Endothelial cell of umbilical vein (primary cell): Measurements from ENCODE around the gene NTN4. TPM values are rescaled to one million over a fixed set of nuclear protein-coding genes. Genes with fewer than 3 reads are reported as not detected.

Source experiments
- BruUV-seq: library from RNA; stranded (reverse); fragments of 400-500 nt; replicated peaks from 2 replicates; lab custom pipeline; 2021; lab: Mats Ljungman, UMichigan
- CTCF ChIA-PET: fragments of 300-600, 350-600 bp; sonication (Branson Sonifier 250); formaldehyde crosslinking; loops from one replicate; lab custom pipeline; 2021; ENCODE audit warnings: antibody characterized with exemption, inconsistent platforms; lab: Charles Lee
- POLR2A ChIA-PET: fragments of 300-600, 350-600 bp; sonication (Branson Sonifier 250); formaldehyde crosslinking; loops from one replicate; lab custom pipeline; 2021; ENCODE audit warnings: antibody characterized with exemption, inconsistent platforms; lab: Charles Lee
- DNase-seq: peaks from one replicate; pipeline ENCODE4 v3.0.0-alpha.2; 2011; ENCODE audit warnings: low read depth, low spot score
- FAIRE-seq: peaks from 2 replicates; lab custom pipeline; 2011; peaks lifted over from hg19 to GRCh38; lab: Jason Lieb, UNC
- H2AFZ ChIP-seq: 2 replicates; pipeline ENCODE4 v1.6.0; 2012; ENCODE audit warnings: low read depth, low read length, control low read depth, inconsistent platforms
- H3K27ac ChIP-seq: 2 replicates; pipeline ENCODE4 v1.5.1; 2011; ENCODE audit warnings: low read depth, mild to moderate bottlenecking, control low read depth, low read length, moderate library complexity; ENCODE audit not compliant: insufficient read depth
- H3K27me3 ChIP-seq, 2 experiments: 2 replicates each; pipeline versions ENCODE4 v1.6.0 to v1.6.1; 2011; ENCODE audit warnings: low read length in 2 of 2, mixed read lengths in 1 of 2; ENCODE audit not compliant: control insufficient read depth in 2 of 2, insufficient read depth in 2 of 2
- H3K36me3 ChIP-seq, 2 experiments: 2 replicates in 1 of 2; 3 replicates in 1 of 2; pipeline ENCODE4 v1.5.1; 2011; ENCODE audit warnings: low read length in 2 of 2, mild to moderate bottlenecking in 1 of 2, moderate library complexity in 1 of 2; ENCODE audit not compliant: control insufficient read depth in 2 of 2, insufficient read depth in 2 of 2; ENCODE audit errors: extremely low read depth in 1 of 2
- H3K4me1 ChIP-seq: 3 replicates; pipeline ENCODE4 v1.5.1; 2011; ENCODE audit warnings: mild to moderate bottlenecking, low read length; ENCODE audit not compliant: control insufficient read depth, insufficient read depth; ENCODE audit errors: extremely low read depth
- H3K4me2 ChIP-seq: 2 replicates; pipeline ENCODE4 v1.6.1; 2011; ENCODE audit warnings: low read length, control low read depth, mixed read lengths; ENCODE audit not compliant: insufficient read depth
- H3K4me3 ChIP-seq, 3 experiments: fragments of 200-600 bp in 1 of 3; sonication (generic), shearing (Covaris generic) in 1 of 3; replicated peaks in 1 of 3; 2 replicates each; pipeline ENCODE4 v1.5.1; 2011 to 2016; ENCODE audit warnings: control low read depth in 3 of 3, low read length in 3 of 3, mild to moderate bottlenecking in 2 of 3, inconsistent platforms in 1 of 3, low read depth in 1 of 3, moderate library complexity in 1 of 3; ENCODE audit not compliant: insufficient read depth in 1 of 3
- H3K79me2 ChIP-seq: 2 replicates; pipeline ENCODE4 v1.6.0; 2012; ENCODE audit warnings: low read length, inconsistent platforms; ENCODE audit not compliant: control insufficient read depth, insufficient read depth
- H3K9ac ChIP-seq: replicated peaks from 2 replicates; pipeline ENCODE3; 2011; ENCODE audit warnings: low read length, control low read depth; ENCODE audit not compliant: insufficient read depth; ENCODE audit errors: extremely low read depth
- H3K9me1 ChIP-seq: replicated peaks from 3 replicates; pipeline ENCODE4 v1.6.0; 2011; ENCODE audit warnings: mild to moderate bottlenecking, low read length; ENCODE audit not compliant: control insufficient read depth, insufficient read depth; ENCODE audit errors: extremely low read depth
- H3K9me3 ChIP-seq: replicated peaks from 2 replicates; pipeline ENCODE4 v1.5.1; 2012; ENCODE audit warnings: low read length, inconsistent platforms; ENCODE audit not compliant: control insufficient read depth, insufficient read depth
- H4K20me1 ChIP-seq: replicated peaks from 2 replicates; pipeline ENCODE3; 2011; ENCODE audit warnings: mild to moderate bottlenecking, low read length; ENCODE audit not compliant: control insufficient read depth, insufficient read depth; ENCODE audit errors: extremely low read depth
- EZH2 ChIP-seq: IDR thresholded peaks from 2 replicates; pipeline ENCODE4 v1.6.1; 2012; ENCODE audit warnings: borderline replicate concordance, low read depth, mild to moderate bottlenecking, moderate library complexity, low read length, inconsistent platforms; ENCODE audit not compliant: severe bottlenecking
- FOS ChIP-seq: IDR thresholded peaks from 2 replicates; pipeline ENCODE4 v1.6.1; 2011; ENCODE audit warnings: mild to moderate bottlenecking, low read length, moderate library complexity, borderline replicate concordance; ENCODE audit not compliant: insufficient read depth
- GATA2 ChIP-seq: IDR thresholded peaks from 2 replicates; pipeline ENCODE4 v1.7.0; 2011; ENCODE audit warnings: low read depth, mild to moderate bottlenecking, moderate library complexity, mixed read lengths, low read length; ENCODE audit not compliant: insufficient read length, insufficient read depth
- JUN ChIP-seq: IDR thresholded peaks from 2 replicates; pipeline ENCODE4 v1.6.1; 2011; ENCODE audit warnings: borderline replicate concordance, low read depth; ENCODE audit not compliant: insufficient read length, insufficient read depth
- MYC ChIP-seq: IDR thresholded peaks from one replicate; pipeline ENCODE4 v1.6.1; 2011; ENCODE audit warnings: mild to moderate bottlenecking, low read depth, low read length
- POLR2A ChIP-seq: IDR thresholded peaks from 2 replicates; pipeline ENCODE4 v1.6.1; 2012; ENCODE audit warnings: low read depth, mild to moderate bottlenecking, control low read depth, low read length
- POLR2AphosphoS5 ChIP-seq: IDR thresholded peaks from 2 replicates; pipeline ENCODE4 v1.6.1; 2012; ENCODE audit warnings: low read depth, mild to moderate bottlenecking, control low read depth, low read length, moderate library complexity; ENCODE audit not compliant: insufficient read depth
- dilution Hi-C: fragments of 300-500 bp; cut with MboI; formaldehyde crosslinking; loops from one replicate; pipeline ENCODE4 v1.15.0; 2019; ENCODE audit warnings: low sequenced_read_pairs; ENCODE audit not compliant: extremely low pct_ligation_motif_present
- intact Hi-C: fragments of 100-400 bp; cut with micrococcal nuclease; formaldehyde crosslinking; loops from one replicate; pipeline ENCODE4 v1.10.0; 2022
- polyA plus RNA-seq, 4 experiments: library from polyadenylated mRNA; depleted of rRNA in 3 of 4; stranded (reverse) in 3 of 4; unstranded in 1 of 4; fragments of >200 nt; gene quantifications; 2 replicates each; pipeline versions ENCODE4 v1.2.1 to v1.2.3, GENCODE V29; 2011 to 2012; ENCODE audit warnings: missing spikeins in 1 of 4
- total RNA-seq: library from RNA; stranded (reverse); gene quantifications from 2 replicates; pipeline ENCODE4 v1.2.3, GENCODE V29; 2021
- TF ChIP-seq, protein P1 (sequence below): IDR thresholded peaks from 2 replicates; pipeline ENCODE4 v1.6.1; 2011; ENCODE audit not compliant: insufficient read depth, insufficient read length
- TF ChIP-seq, protein P2 (sequence below), 2 donors: IDR thresholded peaks; 1 replicate in 1 of 2; 2 replicates in 1 of 2; pipeline ENCODE4 v1.5.1; 2011; ENCODE audit warnings: low read length in 2 of 2, mild to moderate bottlenecking in 2 of 2, moderate library complexity in 2 of 2, control low read depth in 1 of 2, inconsistent platforms in 1 of 2, low read depth in 1 of 2; ENCODE audit not compliant: insufficient read depth in 1 of 2; ENCODE audit errors: extremely low read depth in 1 of 2

NTN4 gene
- total and polyA plus RNA-seq, 2 donors (not counting 3 experiments of a cell fraction or from before 2014, with no cell fraction given), result 120 to 317 TPM

DNA sequence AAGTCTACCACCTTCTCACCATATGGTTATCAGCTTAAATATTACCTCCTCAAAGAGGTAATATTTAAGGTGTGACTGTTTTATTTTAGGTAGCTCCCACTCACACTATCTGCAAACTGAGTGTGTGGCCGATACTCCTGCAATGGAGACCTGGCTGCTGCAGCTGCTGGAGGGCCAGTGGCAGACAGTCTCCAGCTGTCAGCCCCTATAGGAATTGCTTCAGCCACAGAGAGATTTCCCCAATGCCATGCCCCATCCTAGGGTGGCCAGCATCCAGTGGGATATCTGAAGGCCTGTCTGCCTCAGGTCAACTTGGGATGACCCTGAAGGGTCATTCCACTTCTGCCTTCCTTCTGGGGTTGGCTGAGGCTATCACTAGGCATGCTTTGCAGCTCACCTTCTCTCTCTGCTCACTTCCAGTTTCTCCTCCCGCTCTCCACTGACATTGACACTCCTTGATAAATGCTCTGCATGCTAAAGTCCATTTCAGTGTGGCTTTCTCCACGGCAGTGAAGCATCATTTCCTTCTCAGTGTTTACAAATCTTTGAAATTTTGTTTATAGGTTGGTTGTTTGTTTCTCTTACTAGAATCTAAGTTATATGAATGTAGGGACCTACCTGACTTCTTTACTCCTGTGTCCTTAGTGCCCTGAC is 149.1 kb downstream of the NTN4 start:
- peaks cover 19% of the 10 kb centered on the region for H3K4me1 ChIP-seq
- CTCF ChIA-PET, result interaction anchor here (1.4 kb wide), 1 partner anchor 21 kb away, joined by 3 read pairs; no protein-coding TSS in a partner anchor
- H3K4me2 ChIP-seq, result no peak overlapping the region
- no peak overlapping the region for H3K9ac ChIP-seq
- H3K79me2 ChIP-seq, result no peaks in the 10 kb centered on the region
- H3K9me1 ChIP-seq, result no peaks in the 10 kb centered on the region
- TF ChIP-seq JUN, result no peak
- no peak for TF ChIP-seq EZH2
- no peak for TF ChIP-seq POLR2A
- no peak for TF ChIP-seq MYC
- no peak overlapping the region for H3K27ac ChIP-seq
- BruUV-seq, result no TSS peak
- POLR2A ChIA-PET, result interaction anchor here (0.6 kb wide), 1 partner anchor 58 kb away, joined by 3 read pairs; no protein-coding TSS in a partner anchor
- no peak for FAIRE-seq
- DNase-seq, result no peak
- intact Hi-C loops (no loop called here), dilution Hi-C loops (no loop called here)
- H4K20me1 ChIP-seq, result no peaks in the 10 kb centered on the region
- no peaks in the 10 kb centered on the region for H3K27me3 ChIP-seq
- H3K36me3 ChIP-seq, result no peaks in the 10 kb centered on the region
- H3K4me3 ChIP-seq, result no peak overlapping the region
- H2AFZ ChIP-seq, result no peak overlapping the region
- H3K9me3 ChIP-seq, result no peaks in the 10 kb centered on the region

- no TSS peak for BruUV-seq
- Histone ChIP-seq H3K36me3 (no peaks in the 10 kb centered on the region), H3K4me1 (peaks cover 25% of the 10 kb centered on the region), H2AFZ (no peak overlapping the region), H3K9ac (no peak overlapping the region), H3K79me2 (no peaks in the 10 kb centered on the region), H4K20me1 (no peaks in the 10 kb centered on the region), H3K9me3 (no peaks in the 10 kb centered on the region), H3K27ac (no peak overlapping the region), H3K4me2 (no peak overlapping the region), H3K4me3 (no peak overlapping the region), H3K9me1 (no peaks in the 10 kb centered on the region), H3K27me3 (no peaks in the 10 kb centered on the region)
- DNase-seq (no peak), FAIRE-seq (no peak)
- TF ChIP-seq POLR2AphosphoS5 (no peak), JUN (no peak), POLR2A (no peak), GATA2 (no peak), EZH2 (no peak), FOS (no peak), MYC (no peak)
- TF ChIP-seq, protein P1, sequence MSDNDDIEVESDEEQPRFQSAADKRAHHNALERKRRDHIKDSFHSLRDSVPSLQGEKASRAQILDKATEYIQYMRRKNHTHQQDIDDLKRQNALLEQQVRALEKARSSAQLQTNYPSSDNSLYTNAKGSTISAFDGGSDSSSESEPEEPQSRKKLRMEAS, result no peak
- TF ChIP-seq, protein P2, sequence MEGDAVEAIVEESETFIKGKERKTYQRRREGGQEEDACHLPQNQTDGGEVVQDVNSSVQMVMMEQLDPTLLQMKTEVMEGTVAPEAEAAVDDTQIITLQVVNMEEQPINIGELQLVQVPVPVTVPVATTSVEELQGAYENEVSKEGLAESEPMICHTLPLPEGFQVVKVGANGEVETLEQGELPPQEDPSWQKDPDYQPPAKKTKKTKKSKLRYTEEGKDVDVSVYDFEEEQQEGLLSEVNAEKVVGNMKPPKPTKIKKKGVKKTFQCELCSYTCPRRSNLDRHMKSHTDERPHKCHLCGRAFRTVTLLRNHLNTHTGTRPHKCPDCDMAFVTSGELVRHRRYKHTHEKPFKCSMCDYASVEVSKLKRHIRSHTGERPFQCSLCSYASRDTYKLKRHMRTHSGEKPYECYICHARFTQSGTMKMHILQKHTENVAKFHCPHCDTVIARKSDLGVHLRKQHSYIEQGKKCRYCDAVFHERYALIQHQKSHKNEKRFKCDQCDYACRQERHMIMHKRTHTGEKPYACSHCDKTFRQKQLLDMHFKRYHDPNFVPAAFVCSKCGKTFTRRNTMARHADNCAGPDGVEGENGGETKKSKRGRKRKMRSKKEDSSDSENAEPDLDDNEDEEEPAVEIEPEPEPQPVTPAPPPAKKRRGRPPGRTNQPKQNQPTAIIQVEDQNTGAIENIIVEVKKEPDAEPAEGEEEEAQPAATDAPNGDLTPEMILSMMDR (IDR thresholded peaks at IDR 0.05; ENCODE audit: extremely low read depth in 1 of 2, insufficient read depth in 1 of 2, low read depth in 1 of 2, low read length in 2 of 2), result no peak
- dilution Hi-C loops (no loop called here), intact Hi-C loops (no loop called here)
- ChIA-PET POLR2A (no interaction called here), CTCF (no interaction called here)
These were observed 150.0 kb downstream of the NTN4 start for GRCh38 chr12:95640516-95640915.
